Measurements from ENCODE around the gene PLA1A. TPM values are rescaled to one million over a fixed set of nuclear protein-coding genes. Genes with fewer than 3 reads are reported as not detected.

Gene PLA1A
- total and polyA plus RNA-seq, 12 donors: 0.55 to 19.3 (median 1.9) TPM

DNA sequence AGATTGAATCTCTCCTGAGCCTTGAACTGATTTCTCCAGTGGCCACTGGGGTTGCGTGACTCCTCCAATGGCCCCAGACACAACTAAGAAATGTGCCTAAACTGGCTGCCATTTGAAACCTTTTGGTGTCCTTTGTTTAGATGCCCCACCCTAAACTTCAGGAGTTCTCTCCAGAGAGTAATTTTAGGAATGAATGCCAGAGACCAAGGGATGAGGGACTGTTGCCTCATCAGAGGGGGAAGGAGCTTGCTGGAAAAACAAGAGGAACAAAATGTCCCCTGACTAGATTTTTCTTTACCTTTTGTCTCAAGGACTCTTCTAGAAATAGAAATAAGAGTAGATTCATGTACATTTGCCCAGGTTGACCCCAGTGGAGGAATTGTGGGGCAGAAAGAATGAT is 26.5 kb upstream of the PLA1A start:
- Histone ChIP-seq H3K4me3 (no peak overlapping the region), H3K36me3 (no peaks in the 10 kb centered on the region), H3K27me3 (no peaks in the 10 kb centered on the region), H3K27ac (peak overlapping the region in 9 of 10 donors; percentile 30 to 88 (median 55)), H3K4me1 (peaks cover 0 to 30% (median 11%) of the 10 kb centered on the region in 9 donors), H3K9me3 (no peaks in the 10 kb centered on the region)
- intact Hi-C loops (cut with DNase I): loop anchor here in 2 of 10 donors (2.0 to 10.0 kb wide), 2 partner anchors 46 to 104 kb away; no protein-coding TSS in a partner anchor
- TF ChIP-seq, protein P1, sequence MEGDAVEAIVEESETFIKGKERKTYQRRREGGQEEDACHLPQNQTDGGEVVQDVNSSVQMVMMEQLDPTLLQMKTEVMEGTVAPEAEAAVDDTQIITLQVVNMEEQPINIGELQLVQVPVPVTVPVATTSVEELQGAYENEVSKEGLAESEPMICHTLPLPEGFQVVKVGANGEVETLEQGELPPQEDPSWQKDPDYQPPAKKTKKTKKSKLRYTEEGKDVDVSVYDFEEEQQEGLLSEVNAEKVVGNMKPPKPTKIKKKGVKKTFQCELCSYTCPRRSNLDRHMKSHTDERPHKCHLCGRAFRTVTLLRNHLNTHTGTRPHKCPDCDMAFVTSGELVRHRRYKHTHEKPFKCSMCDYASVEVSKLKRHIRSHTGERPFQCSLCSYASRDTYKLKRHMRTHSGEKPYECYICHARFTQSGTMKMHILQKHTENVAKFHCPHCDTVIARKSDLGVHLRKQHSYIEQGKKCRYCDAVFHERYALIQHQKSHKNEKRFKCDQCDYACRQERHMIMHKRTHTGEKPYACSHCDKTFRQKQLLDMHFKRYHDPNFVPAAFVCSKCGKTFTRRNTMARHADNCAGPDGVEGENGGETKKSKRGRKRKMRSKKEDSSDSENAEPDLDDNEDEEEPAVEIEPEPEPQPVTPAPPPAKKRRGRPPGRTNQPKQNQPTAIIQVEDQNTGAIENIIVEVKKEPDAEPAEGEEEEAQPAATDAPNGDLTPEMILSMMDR (IDR thresholded peaks at IDR 0.05): no peak
- WGBS, 2 donors: 77 to 84% methylated on average over 1 of the region's 1 CpG
- ATAC-seq (peak in 3 of 8 donors; percentile 31 to 60 (median 38)), DNase-seq (no peak)

DNA sequence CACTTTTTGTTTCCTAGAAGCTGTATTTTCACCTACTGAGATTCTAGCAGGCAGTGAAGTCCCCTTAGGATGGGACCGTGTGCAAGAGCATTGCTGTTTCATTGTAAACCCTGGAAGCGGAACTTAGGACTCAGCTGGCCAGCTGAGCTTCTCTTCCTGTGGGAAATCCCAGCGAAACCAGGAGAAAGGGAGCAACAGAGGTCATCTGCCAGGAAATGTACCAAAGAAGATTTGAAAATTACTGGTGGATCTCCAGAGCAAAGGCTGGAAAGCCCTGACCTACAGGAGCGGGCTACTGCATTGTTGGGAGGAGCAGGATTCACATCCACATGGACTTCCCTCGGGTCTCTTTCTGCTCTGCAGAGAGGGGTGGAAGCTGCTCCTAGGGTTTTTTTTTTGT is 26.0 kb upstream of the PLA1A start:
- intact Hi-C loops (cut with DNase I): loop anchor here in 2 of 10 donors (2.0 to 10.0 kb wide), 2 partner anchors 47 to 103 kb away; no protein-coding TSS in a partner anchor
- ATAC-seq: peak; percentile 63 to 84 (median 66)
- peak overlapping the region; percentile 27 to 88 (median 54) for H3K27ac ChIP-seq

DNA sequence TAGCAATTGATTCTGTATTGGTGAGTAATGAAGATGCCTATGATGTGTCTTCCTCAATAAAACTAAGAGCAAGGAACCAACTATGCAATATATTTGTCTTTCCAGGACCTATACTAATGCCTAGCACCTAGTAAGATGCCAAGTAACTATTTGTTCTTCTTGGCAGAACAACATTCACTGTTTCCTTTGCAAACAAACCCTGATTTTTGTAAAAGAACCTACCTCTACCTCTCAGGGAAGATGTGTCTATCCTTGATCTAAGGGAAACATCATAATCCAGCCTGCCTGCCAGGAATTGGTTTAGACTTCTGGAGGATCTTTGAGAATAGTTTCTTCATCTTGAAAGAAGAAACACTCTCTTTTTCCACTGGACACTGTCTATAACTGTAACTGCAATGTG is 22.2 kb upstream of the PLA1A start:
- no peak for ATAC-seq
- no peaks in the 10 kb centered on the region for H3K27me3 ChIP-seq
- intact Hi-C loops (cut with DNase I): loop anchor here in 5 of 10 donors (5.0 to 10.0 kb wide), 5 partner anchors 51 to 107 kb away; partner anchors contain the start of gene COX17 (in 1 of the 5)
- H3K36me3 ChIP-seq: no peaks in the 10 kb centered on the region
- no peak overlapping the region for H3K27ac ChIP-seq
- DNase-seq: no peak
- no peaks in the 10 kb centered on the region for H3K9me3 ChIP-seq
- TF ChIP-seq, protein P1 (IDR thresholded peaks at IDR 0.05): no peak
- H3K4me3 ChIP-seq: no peak overlapping the region
- peaks cover 0 to 42% (median 20%) of the 10 kb centered on the region in 9 donors for H3K4me1 ChIP-seq

More for the DNA sequence above, 26.0 kb upstream of the PLA1A start:
- no peak overlapping the region for H3K4me3 ChIP-seq
- no peaks in the 10 kb centered on the region for H3K36me3 ChIP-seq
- no peaks in the 10 kb centered on the region for H3K27me3 ChIP-seq
- TF ChIP-seq, protein P1 (IDR thresholded peaks at IDR 0.05): no peak
- H3K4me1 ChIP-seq: peaks cover 0 to 30% (median 11%) of the 10 kb centered on the region in 9 donors
- DNase-seq: peak in 1 of 2 donors; percentile 30
- no peaks in the 10 kb centered on the region for H3K9me3 ChIP-seq
- WGBS, 2 donors: 47 to 63% methylated on average over 5 of the region's 5 CpGs

DNA sequence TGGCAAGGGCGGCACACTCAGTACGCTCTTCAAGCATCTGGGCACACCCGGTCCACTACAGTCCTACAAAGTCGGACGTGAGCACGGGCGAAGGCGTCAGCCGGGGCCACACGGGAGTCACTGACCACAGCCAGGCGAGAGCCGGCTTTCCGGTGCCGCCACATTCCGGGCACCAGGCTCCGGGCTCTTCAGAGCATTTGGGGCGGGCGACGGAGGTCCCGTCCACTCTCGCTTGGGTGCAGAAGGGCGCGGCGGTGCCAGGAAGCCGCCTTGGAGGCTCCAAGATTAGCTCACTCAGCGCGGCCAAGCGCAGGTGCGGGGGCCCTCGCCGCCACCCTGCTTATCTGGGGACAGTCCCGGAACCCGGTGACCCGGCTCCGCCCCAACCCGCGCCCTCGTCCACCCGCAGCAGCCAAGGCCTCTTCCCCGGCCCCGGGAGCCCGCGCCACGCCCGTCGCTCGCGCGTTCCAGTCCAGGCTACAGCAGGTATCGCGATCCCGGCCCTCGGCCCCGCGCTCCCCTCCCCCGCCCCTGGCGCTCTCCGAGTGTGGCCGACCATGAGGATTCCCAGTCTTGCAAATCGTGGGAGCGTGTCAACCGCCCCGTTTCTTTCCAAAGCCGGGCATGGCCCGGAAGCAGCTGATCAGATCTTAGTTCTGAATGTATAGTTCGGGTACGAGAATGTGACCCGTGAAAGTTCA is 18.2 kb upstream of the PLA1A start, which contains the start of gene ADPRH:
ADPRH (plus strand) TSS at position 127 of the 701 bp plus-strand sequence. CDS start 2,678 bp downstream, outside the sequence.
- peak; percentile 94 to 96 (median 95) for ATAC-seq
- Histone ChIP-seq H3K27ac (peak within 1 kb of the TSS; percentile 87 to 99 (median 94)), H3K4me3 (peak within 1 kb of the TSS; percentile 37 to 81 (median 64)), H3K27me3 (no peaks in the 10 kb centered on the region), H3K9me3 (no peaks in the 10 kb centered on the region), H3K36me3 (peaks cover 0 to 15% (median 0%) of the 10 kb centered on the region in 9 donors), H3K4me1 (peaks cover 0 to 25% (median 17%) of the 10 kb centered on the region in 9 donors)
- intact Hi-C loops (cut with DNase I): loop anchor here in 6 of 10 donors (2.0 to 10.0 kb wide), 8 partner anchors 17 to 103 kb away; partner anchors contain the start of genes COX17 (in 3 of the 6) and PLA1A (in 1 of the 6)
- WGBS, 2 donors: 1% methylated on average over 68 of the region's 68 CpGs
- DNase-seq: peak; percentile 86 to 89
- TF ChIP-seq, protein P1 (IDR thresholded peaks at IDR 0.05): no peak

All from heart right ventricle (tissue), 16 donors.